AG09319 (cell line): ENCODE data around the gene TMEM181.
"Not testable (repeated sequence)": the region's sequence is repeated elsewhere in the genome, so short reads cannot be mapped to it uniquely, and the experiment has no call there.

Source experiments
- DNase-seq: peaks from one replicate; pipeline ENCODE4 v3.0.0-alpha.2; 2010; ENCODE audit warnings: low read depth; ENCODE audit errors: extremely low read depth
- CTCF ChIP-seq: IDR thresholded peaks from 2 replicates; pipeline ENCODE4 v1.5.1; 2011; ENCODE audit warnings: low read depth, mild to moderate bottlenecking, inconsistent platforms, low read length, moderate library complexity

The TMEM181 gene

GRCh38 chr6:158627168-158627939 lies 67.5 kb downstream of the TMEM181 start:
- TF ChIP-seq CTCF: no peak
- no peak for DNase-seq

GRCh38 chr6:158627940-158628211 lies 68.0 kb downstream of the TMEM181 start:
- TF ChIP-seq CTCF: no peak
- no peak for DNase-seq

- TF ChIP-seq CTCF: no peak
- no peak for DNase-seq
Observed at GRCh38 chr6:158628542-158628941, 68.7 kb downstream of the TMEM181 start.

GRCh38 chr6:158629367-158630221 lies 69.7 kb downstream of the TMEM181 start:
- no peak for TF ChIP-seq CTCF
- DNase-seq: no peak

- no peak for DNase-seq
- TF ChIP-seq CTCF: no peak
Observed at GRCh38 chr6:158630938-158631616, 71.2 kb downstream of the TMEM181 start.

GRCh38 chr6:158631678-158632537 lies 72.0 kb downstream of the TMEM181 start:
- no peak for TF ChIP-seq CTCF
- no peak for DNase-seq

GRCh38 chr6:158632538-158633119 lies 72.7 kb downstream of the TMEM181 start:
- not testable (repeated sequence) for DNase-seq
